Tibial nerve (tissue), 4 donors: ENCODE results near the gene BMPR1B.

ENCODE experiments used
- CTCF ChIP-seq, 5 experiments: fragments of 200-600 bp in 3 of 5; fragments of 450-650 bp in 2 of 5; sonication (generic) in 3 of 5; IDR thresholded peaks; one replicate each; pipeline ENCODE4 v1.5.1; 2016 to 2019; ENCODE audit warnings: antibody characterized with exemption in 5 of 5, mild to moderate bottlenecking in 3 of 5, moderate library complexity in 2 of 5
- EP300 ChIP-seq, 2 donors: sonication (generic); formaldehyde crosslinking; IDR thresholded peaks; one replicate each; pipeline ENCODE4 v1.6.1; 2017; ENCODE audit warnings: antibody characterized with exemption in 2 of 2, mild to moderate bottlenecking in 1 of 2
- POLR2A ChIP-seq, 2 donors: fragments of 450-650 bp; IDR thresholded peaks; one replicate each; pipeline ENCODE4 v1.6.1; 2017; ENCODE audit warnings: antibody characterized with exemption in 2 of 2, mild to moderate bottlenecking in 2 of 2, moderate library complexity in 2 of 2

- TF ChIP-seq EP300 (IDR thresholded peaks at IDR 0.05) (no peak), CTCF (IDR thresholded peaks at IDR 0.05) (no peak), POLR2A (IDR thresholded peaks at IDR 0.05) (no peak)
Observed at GRCh38 chr4:95186666-95187065, 428.9 kb downstream of the BMPR1B start.
